VCaP (cell line): ENCODE measurements around the gene NOS2.
"Not testable (repeated sequence)": the region's sequence is repeated elsewhere in the genome, so short reads cannot be mapped to it uniquely, and the experiment has no call there.

Experiments used
- H3K27ac ChIP-seq: fragments of 450-650 bp; 2 replicates; pipeline ENCODE4 v1.5.1; 2017
- CTCF ChIP-seq: fragments of 450-650 bp; conservative IDR thresholded peaks from 2 replicates; pipeline ENCODE4 v1.5.1; 2017; ENCODE audit warnings: mild to moderate bottlenecking, moderate library complexity

Gene NOS2

GRCh38 chr17:27751622-27752490, 48.5 kb downstream of the NOS2 start:
- TF ChIP-seq CTCF = no peak
- no peak overlapping the region for H3K27ac ChIP-seq

DNA sequence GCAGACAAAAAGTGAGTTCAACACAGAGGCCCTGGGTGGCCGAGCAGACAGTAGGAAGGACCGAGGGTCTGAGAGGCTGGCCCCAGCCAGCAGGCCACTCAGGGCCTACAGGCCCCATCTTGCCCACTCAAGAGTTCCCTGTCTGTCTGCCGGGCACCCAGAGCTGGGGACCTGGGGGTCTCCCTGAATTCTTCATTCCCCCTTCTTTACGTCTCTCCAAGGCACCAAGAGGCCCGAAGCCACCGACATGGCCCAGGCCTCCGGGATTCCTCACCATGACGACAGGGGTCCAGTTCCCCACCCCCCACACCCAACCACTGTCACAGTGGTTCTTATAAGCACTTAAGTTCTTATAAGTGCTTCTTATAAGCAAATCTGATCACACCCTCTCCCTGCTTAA, 49.2 kb downstream of the NOS2 start:
- no peak for TF ChIP-seq CTCF
- no peak overlapping the region for H3K27ac ChIP-seq

- H3K27ac ChIP-seq = not testable (repeated sequence)
These were observed 50.7 kb downstream of the NOS2 start for GRCh38 chr17:27749562-27750150.

GRCh38 chr17:27748360-27748825, 51.9 kb downstream of the NOS2 start:
- TF ChIP-seq CTCF = no peak
- no peak overlapping the region for H3K27ac ChIP-seq

GRCh38 chr17:27747462-27748359, 52.6 kb downstream of the NOS2 start:
- TF ChIP-seq CTCF = peak; percentile 14; the same call in 1 of the 2 replicates
- no peak overlapping the region for H3K27ac ChIP-seq

DNA sequence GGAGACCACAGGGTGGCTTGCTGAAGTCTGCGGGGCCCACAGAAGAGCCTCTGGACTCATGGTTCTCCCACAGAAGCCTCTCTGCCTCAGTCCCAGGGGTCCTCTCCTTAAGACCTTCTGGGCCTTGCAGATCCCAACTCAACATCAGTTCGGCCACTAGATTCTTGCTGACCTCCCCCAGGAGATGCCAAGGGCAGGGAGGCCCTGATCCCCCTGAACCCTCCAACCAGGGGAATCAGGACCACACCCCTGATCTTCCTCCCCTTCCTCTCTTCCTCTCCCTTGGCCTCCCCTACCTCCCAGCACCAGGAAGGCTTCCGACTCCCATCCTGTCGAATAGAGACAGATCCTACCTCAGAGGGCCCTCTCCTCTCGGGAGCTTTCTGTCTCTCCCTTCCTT, 53.4 kb downstream of the NOS2 start:
- no peak overlapping the region for H3K27ac ChIP-seq
- TF ChIP-seq CTCF = no peak

- H3K27ac ChIP-seq = not testable (repeated sequence)
These were observed 54.0 kb downstream of the NOS2 start for GRCh38 chr17:27746320-27746719.

GRCh38 chr17:27745207-27745830, 55.0 kb downstream of the NOS2 start:
- H3K27ac ChIP-seq = not testable (repeated sequence)
